Bronchial epithelial cell (primary cell): ENCODE results near the gene PPP6R2. TPM values are rescaled to one million over a fixed set of nuclear protein-coding genes. Genes with fewer than 3 reads are reported as not detected.
"Not testable (repeated sequence)": the region's sequence is repeated elsewhere in the genome, so short reads cannot be mapped to it uniquely, and the experiment has no call there.

ENCODE experiments used
- DNase-seq: peaks from one replicate; pipeline ENCODE4 v3.0.0-alpha.2; 2010; ENCODE audit warnings: low read depth
- FAIRE-seq: peaks from 2 replicates; lab custom pipeline; 2011; peaks lifted over from hg19 to GRCh38; lab: Jason Lieb, UNC
- H3K27me3 ChIP-seq: 2 replicates; pipeline ENCODE4 v1.5.1; 2011; ENCODE audit warnings: low read length; ENCODE audit not compliant: control insufficient read depth, insufficient read depth
- H3K36me3 ChIP-seq: 2 replicates; pipeline ENCODE4 v1.5.1; 2011; ENCODE audit warnings: low read length; ENCODE audit not compliant: control insufficient read depth, insufficient read depth
- H3K4me3 ChIP-seq: 2 replicates; pipeline ENCODE4 v1.5.1; 2011; ENCODE audit warnings: mild to moderate bottlenecking, low read depth, low read length, control low read depth
- total RNA-seq: library from RNA; depleted of rRNA; stranded (reverse); fragments of >200 nt; gene quantifications from 2 replicates; pipeline ENCODE4 v1.2.1, GENCODE V29; 2014
- TF ChIP-seq, protein P1 (sequence below): IDR thresholded peaks from 2 replicates; pipeline ENCODE4 v1.5.1; 2011; ENCODE audit warnings: mild to moderate bottlenecking, moderate library complexity, low read length, control low read depth, inconsistent platforms; ENCODE audit not compliant: insufficient read depth, severe bottlenecking

Gene PPP6R2
- total RNA-seq, 1 donor from 2014 or later, result 50.5 TPM

GRCh38 chr22:50357222-50357621, 14.1 kb downstream of the PPP6R2 start:
- DNase-seq (no peak), FAIRE-seq (no peak)
- H3K4me3 ChIP-seq, result no peak overlapping the region
- no peaks in the 10 kb centered on the region for H3K27me3 ChIP-seq
- TF ChIP-seq, protein P1, sequence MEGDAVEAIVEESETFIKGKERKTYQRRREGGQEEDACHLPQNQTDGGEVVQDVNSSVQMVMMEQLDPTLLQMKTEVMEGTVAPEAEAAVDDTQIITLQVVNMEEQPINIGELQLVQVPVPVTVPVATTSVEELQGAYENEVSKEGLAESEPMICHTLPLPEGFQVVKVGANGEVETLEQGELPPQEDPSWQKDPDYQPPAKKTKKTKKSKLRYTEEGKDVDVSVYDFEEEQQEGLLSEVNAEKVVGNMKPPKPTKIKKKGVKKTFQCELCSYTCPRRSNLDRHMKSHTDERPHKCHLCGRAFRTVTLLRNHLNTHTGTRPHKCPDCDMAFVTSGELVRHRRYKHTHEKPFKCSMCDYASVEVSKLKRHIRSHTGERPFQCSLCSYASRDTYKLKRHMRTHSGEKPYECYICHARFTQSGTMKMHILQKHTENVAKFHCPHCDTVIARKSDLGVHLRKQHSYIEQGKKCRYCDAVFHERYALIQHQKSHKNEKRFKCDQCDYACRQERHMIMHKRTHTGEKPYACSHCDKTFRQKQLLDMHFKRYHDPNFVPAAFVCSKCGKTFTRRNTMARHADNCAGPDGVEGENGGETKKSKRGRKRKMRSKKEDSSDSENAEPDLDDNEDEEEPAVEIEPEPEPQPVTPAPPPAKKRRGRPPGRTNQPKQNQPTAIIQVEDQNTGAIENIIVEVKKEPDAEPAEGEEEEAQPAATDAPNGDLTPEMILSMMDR, result no peak
- peaks cover 4% of the 10 kb centered on the region for H3K36me3 ChIP-seq

DNA sequence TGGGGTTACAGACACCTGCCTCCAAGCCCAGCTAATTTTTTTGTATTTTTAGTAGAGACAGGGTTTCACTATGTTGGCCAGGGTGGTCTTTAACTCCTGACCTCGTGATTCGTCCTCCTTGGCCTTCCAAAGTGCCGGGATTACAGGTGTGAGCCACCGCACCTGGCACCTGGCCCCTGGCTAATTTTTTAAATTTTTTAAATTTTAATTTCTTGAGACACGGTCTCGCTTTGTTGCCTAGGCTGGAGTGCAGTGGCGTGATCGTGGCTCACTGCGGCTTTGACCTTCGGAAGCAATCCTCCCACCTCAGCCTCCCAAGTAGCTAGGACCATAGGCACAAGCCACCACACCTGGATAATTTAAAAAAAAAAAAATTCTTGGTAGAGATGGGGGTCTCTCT, 14.6 kb downstream of the PPP6R2 start:
- TF ChIP-seq, protein P1, result no peak
- FAIRE-seq, result no peak
- no peak for DNase-seq
- Histone ChIP-seq H3K36me3 (peaks cover 4% of the 10 kb centered on the region), H3K27me3 (no peaks in the 10 kb centered on the region), H3K4me3 (no peak overlapping the region)

DNA sequence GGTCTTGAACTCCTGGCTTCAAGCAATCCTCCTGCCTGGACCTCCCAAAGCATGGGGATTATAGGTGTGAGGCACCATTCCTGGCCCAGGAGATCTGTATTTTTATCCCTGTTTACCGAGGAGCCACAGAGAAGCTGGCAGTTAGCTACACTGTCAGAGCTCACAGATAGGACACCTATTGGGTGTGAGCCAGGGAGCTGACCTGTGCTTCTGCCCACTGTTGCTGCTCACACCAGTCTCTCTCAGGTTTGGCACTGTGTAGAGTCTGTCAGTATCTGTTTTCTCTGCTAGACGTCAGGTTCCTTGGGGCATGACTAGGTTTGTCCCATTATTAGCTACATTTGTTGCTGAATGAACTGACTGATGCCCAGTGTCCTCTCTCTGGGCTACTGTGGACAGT, 17.5 kb downstream of the PPP6R2 start:
- TF ChIP-seq, protein P1, result no peak
- Histone ChIP-seq H3K4me3 (no peak overlapping the region), H3K36me3 (peaks cover 4% of the 10 kb centered on the region), H3K27me3 (no peaks in the 10 kb centered on the region)
- FAIRE-seq (no peak), DNase-seq (no peak)

- Histone ChIP-seq H3K36me3 (peaks cover 4% of the 10 kb centered on the region), H3K27me3 (no peaks in the 10 kb centered on the region), H3K4me3 (no peak overlapping the region)
- TF ChIP-seq, protein P1, result no peak
- FAIRE-seq (no peak), DNase-seq (no peak)
These were observed 18.1 kb downstream of the PPP6R2 start for GRCh38 chr22:50361222-50361621.

- FAIRE-seq (no peak), DNase-seq (no peak)
- Histone ChIP-seq H3K4me3 (no peak overlapping the region), H3K36me3 (peaks cover 4% of the 10 kb centered on the region), H3K27me3 (no peaks in the 10 kb centered on the region)
- TF ChIP-seq, protein P1, result no peak
These were observed 18.6 kb downstream of the PPP6R2 start for GRCh38 chr22:50361688-50362087.

GRCh38 chr22:50363166-50363802, 20.2 kb downstream of the PPP6R2 start:
- FAIRE-seq (no peak), DNase-seq (no peak)
- Histone ChIP-seq H3K36me3 (peaks cover 5% of the 10 kb centered on the region), H3K4me3 (no peak overlapping the region), H3K27me3 (no peaks in the 10 kb centered on the region)
- TF ChIP-seq, protein P1, result no peak

- FAIRE-seq, H3K36me3 ChIP-seq, H3K27me3 ChIP-seq, DNase-seq, H3K4me3 ChIP-seq: not testable (repeated sequence)
These were observed 20.7 kb downstream of the PPP6R2 start for GRCh38 chr22:50363803-50364194.
